RWPE1 (cell line): Measurements from ENCODE around the gene RNF126.

Experiments used
- CTCF ChIA-PET: fragments of 350-600 bp; sonication (Branson Sonifier 250); formaldehyde crosslinking; extraction: SDS; loops from one replicate; lab custom pipeline; 2021; lab: Yijun Ruan, JAX
- POLR2A ChIA-PET: fragments of 400-600 bp; formaldehyde crosslinking; extraction: SDS; loops from one replicate; lab custom pipeline; 2020; ENCODE audit warnings: antibody characterized with exemption; ENCODE audit not compliant: low non-redundant PET; lab: Yijun Ruan, JAX
- DNase-seq: peaks from one replicate; pipeline ENCODE4 v3.0.0; 2012; ENCODE audit warnings: low spot score
- H3K27ac ChIP-seq: fragments of 450-650 bp; 2 replicates; pipeline ENCODE4 v1.5.1; 2017
- TF ChIP-seq, protein P1 (sequence below): fragments of 450-650 bp; conservative IDR thresholded peaks from 2 replicates; pipeline ENCODE4 v1.5.1; 2017; ENCODE audit warnings: low read depth, mild to moderate bottlenecking

RNF126 gene

DNA sequence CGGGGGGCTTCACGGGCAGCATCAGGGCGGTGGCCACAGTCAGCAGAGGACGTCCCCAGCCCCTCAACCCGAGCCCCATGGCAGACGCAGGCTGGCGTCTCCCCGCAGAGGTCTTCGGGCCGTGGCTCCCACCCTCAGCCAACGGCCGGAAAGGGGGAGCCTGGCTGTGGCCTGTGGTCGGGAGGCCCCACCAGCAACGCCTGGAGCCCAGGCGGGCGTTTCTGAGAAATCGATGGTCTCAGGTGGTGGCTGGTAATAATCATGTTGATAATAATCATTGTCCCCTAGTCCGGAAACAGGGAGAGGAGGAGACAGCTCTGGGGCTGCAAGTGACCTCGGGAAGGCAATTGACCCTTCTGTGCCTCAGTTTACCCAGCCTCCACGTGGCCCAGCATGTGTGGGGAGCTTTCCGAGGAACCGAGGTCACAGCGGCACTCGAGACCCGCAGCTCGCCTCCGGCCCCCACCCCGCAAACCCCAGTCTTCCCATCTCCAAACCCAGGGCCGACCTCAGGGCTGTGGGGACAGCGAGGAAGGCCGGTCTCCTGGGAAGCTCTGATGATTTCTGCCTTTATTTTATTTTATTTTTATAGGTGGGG, 32.4 kb upstream of the RNF126 start, which contains the start of gene PRSS57:
Gene PRSS57 (minus strand): TSS at position 101 of the 598 bp plus-strand sequence. CDS start 22 bp downstream, at position 79.
- POLR2A ChIA-PET = no interaction called here
- TF ChIP-seq, protein P1, sequence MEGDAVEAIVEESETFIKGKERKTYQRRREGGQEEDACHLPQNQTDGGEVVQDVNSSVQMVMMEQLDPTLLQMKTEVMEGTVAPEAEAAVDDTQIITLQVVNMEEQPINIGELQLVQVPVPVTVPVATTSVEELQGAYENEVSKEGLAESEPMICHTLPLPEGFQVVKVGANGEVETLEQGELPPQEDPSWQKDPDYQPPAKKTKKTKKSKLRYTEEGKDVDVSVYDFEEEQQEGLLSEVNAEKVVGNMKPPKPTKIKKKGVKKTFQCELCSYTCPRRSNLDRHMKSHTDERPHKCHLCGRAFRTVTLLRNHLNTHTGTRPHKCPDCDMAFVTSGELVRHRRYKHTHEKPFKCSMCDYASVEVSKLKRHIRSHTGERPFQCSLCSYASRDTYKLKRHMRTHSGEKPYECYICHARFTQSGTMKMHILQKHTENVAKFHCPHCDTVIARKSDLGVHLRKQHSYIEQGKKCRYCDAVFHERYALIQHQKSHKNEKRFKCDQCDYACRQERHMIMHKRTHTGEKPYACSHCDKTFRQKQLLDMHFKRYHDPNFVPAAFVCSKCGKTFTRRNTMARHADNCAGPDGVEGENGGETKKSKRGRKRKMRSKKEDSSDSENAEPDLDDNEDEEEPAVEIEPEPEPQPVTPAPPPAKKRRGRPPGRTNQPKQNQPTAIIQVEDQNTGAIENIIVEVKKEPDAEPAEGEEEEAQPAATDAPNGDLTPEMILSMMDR = no peak
- H3K27ac ChIP-seq = no peak within 1 kb of the TSS
- no peak for DNase-seq
- CTCF ChIA-PET = interaction anchor here (0.6 kb wide), 1 partner anchor 58 kb away, joined by 3 read pairs; no protein-coding TSS in a partner anchor

DNA sequence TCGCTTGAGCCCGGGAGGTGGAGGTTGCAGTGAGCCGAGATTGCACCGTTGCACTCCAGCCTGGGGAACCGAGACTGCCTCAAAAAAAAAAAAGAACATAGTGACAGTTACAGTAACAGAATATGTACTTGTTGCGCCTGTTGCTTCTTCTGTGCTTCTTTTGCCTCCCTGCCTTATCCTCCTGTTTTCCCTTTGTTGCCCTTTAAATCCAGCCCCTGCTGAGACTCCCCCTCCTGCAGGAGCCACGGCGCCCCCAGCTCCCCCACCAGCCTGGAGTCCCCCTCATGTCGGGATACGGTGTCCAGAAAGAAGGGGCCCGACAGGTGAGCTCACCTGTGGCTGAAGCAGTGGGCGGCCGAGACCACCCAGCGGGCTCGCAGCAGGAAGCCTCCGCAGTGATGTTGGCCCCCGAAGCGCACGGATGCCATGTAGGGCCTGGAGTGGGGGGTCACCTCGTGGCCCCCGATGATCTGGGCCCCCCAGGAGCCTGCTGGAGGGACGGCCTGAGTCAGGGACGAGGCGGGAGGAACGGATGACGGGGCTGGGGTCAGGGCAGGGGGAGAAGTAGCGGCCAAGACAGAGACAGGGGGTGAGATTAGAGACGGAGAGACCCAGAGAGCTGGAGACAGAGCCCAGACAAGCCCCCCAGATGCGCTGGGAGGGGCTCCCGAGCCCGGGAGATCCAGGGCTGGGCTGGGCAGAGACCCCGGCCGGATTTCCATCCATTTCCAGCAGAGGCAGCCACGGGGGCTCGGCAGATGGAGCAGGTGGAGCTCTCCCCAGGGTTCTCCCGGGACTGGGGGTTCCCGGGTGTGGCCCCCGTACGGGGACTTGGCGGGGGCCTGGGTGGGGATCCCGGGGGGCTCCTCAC, 31.7 kb upstream of the RNF126 start:
- CTCF ChIA-PET = interaction anchor here (0.6 kb wide), 1 partner anchor 59 kb away, joined by 3 read pairs; no protein-coding TSS in a partner anchor
- TF ChIP-seq, protein P1 = no peak
- DNase-seq = no peak
- POLR2A ChIA-PET = no interaction called here
- H3K27ac ChIP-seq = no peak overlapping the region

DNA sequence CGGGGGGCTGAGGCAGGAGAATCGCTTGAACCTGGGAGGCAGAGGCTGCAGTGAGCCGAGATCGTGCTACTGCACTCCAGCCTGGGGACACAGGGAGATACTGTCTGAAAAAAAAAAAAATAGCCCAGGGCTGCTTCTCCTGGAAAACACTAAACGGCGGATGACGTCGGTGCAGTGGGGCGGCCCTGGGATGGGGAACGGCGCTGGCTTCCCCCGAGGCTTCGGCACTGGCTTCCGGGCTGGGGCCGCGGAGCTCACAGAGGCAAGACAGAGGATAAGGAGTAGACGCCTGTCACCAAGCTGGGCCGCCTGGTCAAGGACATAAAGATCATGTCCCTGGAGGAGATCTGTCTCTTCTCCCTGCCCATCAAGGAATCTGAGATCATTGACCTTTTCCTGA, 27.2 kb upstream of the RNF126 start:
- ChIA-PET CTCF (no interaction called here), POLR2A (no interaction called here)
- TF ChIP-seq, protein P1 = no peak
- H3K27ac ChIP-seq = no peak overlapping the region
- DNase-seq = no peak

DNA sequence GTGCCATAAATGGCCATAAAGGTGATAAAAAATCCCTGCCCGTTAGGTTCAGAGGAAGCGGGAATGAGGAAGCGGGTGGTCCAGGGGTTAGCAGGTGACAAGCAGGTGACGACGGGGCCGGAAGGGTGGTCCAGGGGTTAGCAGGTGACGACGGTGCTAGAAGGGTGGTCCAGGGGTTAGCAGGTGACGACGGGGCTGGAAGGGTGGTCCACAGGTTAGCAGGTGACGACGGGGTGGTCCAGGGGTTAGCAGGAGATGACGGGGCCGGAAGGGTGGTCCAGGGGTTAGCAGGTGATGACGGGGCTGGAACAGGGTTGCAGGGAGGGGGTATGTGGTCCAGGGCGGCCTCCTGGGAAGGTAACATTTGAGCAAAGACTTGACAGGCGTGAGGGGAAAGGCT, 26.0 kb upstream of the RNF126 start:
- DNase-seq = no peak
- TF ChIP-seq, protein P1 = no peak
- CTCF ChIA-PET = interaction anchor here (0.8 kb wide), 1 partner anchor 20 kb away, joined by 3 read pairs; the partner anchor contains the start of gene PALM
- POLR2A ChIA-PET = no interaction called here
- H3K27ac ChIP-seq = no peak overlapping the region

DNA sequence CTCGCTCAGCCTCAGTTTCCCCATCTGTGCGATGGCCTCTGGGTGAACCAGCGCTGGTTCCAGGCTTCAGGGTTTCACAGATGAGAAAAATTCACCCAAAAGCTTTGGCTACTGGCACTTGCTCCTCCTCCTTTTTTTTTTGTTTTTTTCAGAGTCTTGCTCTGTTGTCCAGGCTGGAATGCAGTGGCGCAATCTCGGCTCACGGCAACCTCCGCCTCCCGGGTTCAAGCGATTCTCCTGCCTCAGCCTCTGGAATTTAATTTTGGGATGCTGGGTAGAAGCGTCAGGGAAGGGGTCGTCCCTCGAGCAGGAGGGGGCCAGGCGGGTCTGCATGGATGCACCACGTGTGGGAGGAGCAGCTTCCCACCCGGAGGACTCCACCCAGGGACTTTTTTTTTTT, 25.2 kb upstream of the RNF126 start:
- no peak for DNase-seq
- ChIA-PET POLR2A (no interaction called here), CTCF (interaction anchor here (0.6 kb wide), 2 partner anchors 15 to 956 kb away, joined by 3 to 8 read pairs; no protein-coding TSS in a partner anchor)
- TF ChIP-seq, protein P1 = no peak
- no peak overlapping the region for H3K27ac ChIP-seq

DNA sequence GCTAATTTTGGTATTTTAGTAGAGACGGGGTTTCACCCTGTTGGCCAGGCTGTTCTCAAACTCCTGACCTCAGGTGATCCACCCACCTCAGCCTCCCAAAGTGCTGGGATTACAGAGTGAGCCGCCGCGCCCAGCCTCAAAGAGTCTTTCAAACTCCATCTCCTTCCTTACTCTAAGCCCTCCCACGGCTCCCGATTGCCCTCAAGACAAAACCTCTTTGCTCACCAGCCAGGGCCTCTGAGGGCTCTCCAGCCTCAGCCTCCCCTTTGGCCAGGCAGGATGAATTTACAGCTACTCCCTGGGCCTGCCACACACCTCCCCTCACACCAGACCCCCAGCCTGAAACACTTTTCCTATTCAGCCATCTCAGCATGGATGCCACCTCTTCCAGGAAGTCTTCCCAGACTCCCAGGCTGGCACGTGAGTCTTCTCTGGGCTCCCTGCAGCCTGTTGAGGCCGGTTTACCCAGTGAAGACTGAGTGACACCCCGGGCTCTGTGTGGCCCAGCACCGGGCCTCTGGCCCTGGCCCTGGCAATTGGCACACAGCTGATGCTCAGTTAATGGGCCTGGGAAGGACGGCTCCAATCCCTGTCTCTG, 24.7 kb upstream of the RNF126 start:
- TF ChIP-seq, protein P1 = no peak
- no peak overlapping the region for H3K27ac ChIP-seq
- no peak for DNase-seq
- POLR2A ChIA-PET = no interaction called here
- CTCF ChIA-PET = interaction anchor here (0.6 to 0.7 kb wide), 2 partner anchors 177 to 956 kb away, joined by 3 read pairs; no protein-coding TSS in a partner anchor
